ENCODE results near the gene ARFGAP1.

The ARFGAP1 gene

GRCh38 chr20:63284083-63284440 is 11.4 kb downstream of the ARFGAP1 start:
- TF ChIP-seq ZNF70 (CRISPR knock-in tag; IDR thresholded peaks at IDR 0.05) (no peak), ZC3H10 (CRISPR knock-in tag; IDR thresholded peaks at IDR 0.05) (no peak), RARB (CRISPR knock-in tag; IDR thresholded peaks at IDR 0.05) (no peak), ZFP30 (CRISPR knock-in tag; IDR thresholded peaks at IDR 0.05) (no peak), ZFP3 (CRISPR knock-in tag; IDR thresholded peaks at IDR 0.05) (no peak), TCF4 (CRISPR knock-in tag; IDR thresholded peaks at IDR 0.05; ENCODE audit: borderline replicate concordance) (no peak), PATZ1 (CRISPR knock-in tag; IDR thresholded peaks at IDR 0.05; ENCODE audit: borderline replicate concordance) (no peak), ISL1 (CRISPR knock-in tag; IDR thresholded peaks at IDR 0.05) (no peak), POU6F1 (CRISPR knock-in tag; IDR thresholded peaks at IDR 0.05; ENCODE audit: borderline replicate concordance, low read depth) (no peak), ZNF565 (CRISPR knock-in tag; conservative IDR thresholded peaks at IDR 0.05; ENCODE audit: low read depth) (no peak), CSRNP3 (CRISPR knock-in tag; IDR thresholded peaks at IDR 0.05) (no peak), PPARA (CRISPR knock-in tag; IDR thresholded peaks at IDR 0.05; ENCODE audit: borderline replicate concordance) (no peak), TOX (CRISPR knock-in tag; IDR thresholded peaks at IDR 0.05; ENCODE audit: borderline replicate concordance) (no peak), TSHZ2 (CRISPR knock-in tag; IDR thresholded peaks at IDR 0.05) (no peak), OSR1 (CRISPR knock-in tag; IDR thresholded peaks at IDR 0.05) (no peak), GLIS3 (CRISPR knock-in tag; IDR thresholded peaks at IDR 0.05) (no peak), ESRRG (CRISPR knock-in tag; IDR thresholded peaks at IDR 0.05) (no peak)
- TF ChIP-seq, protein P1, sequence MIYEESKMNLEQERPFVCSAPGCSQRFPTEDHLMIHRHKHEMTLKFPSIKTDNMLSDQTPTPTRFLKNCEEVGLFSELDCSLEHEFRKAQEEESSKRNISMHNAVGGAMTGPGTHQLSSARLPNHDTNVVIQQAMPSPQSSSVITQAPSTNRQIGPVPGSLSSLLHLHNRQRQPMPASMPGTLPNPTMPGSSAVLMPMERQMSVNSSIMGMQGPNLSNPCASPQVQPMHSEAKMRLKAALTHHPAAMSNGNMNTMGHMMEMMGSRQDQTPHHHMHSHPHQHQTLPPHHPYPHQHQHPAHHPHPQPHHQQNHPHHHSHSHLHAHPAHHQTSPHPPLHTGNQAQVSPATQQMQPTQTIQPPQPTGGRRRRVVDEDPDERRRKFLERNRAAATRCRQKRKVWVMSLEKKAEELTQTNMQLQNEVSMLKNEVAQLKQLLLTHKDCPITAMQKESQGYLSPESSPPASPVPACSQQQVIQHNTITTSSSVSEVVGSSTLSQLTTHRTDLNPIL (CRISPR knock-in tag; IDR thresholded peaks at IDR 0.05; ENCODE audit: low read depth), result no peak
- ATAC-seq, result no peak

DNA sequence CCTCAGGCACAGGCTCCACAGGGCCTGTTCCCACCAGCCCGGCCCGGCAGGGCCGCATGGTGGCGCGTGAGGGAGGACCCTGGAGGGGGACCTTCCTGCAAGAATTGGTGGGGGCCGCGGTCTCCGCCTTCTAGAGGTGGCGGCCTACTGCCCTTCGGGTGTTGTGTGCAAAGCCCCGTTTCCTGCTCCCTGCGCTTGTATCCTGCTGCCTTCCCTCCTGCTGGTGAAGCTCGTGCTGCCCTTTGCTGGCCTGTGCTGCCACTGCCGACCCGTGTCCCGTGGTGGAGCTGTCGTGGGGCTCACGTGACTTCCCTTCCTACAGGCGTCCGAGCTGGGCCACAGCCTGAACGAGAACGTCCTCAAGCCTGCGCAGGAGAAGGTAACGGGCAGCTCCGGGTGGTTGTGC is 11.9 kb downstream of the ARFGAP1 start:
- TF ChIP-seq BACH2 (CRISPR knock-in tag; IDR thresholded peaks at IDR 0.05; ENCODE audit: borderline replicate concordance) (no peak), TOX (CRISPR knock-in tag; IDR thresholded peaks at IDR 0.05; ENCODE audit: borderline replicate concordance) (no peak), ZNF70 (CRISPR knock-in tag; IDR thresholded peaks at IDR 0.05) (no peak), CSRNP3 (CRISPR knock-in tag; IDR thresholded peaks at IDR 0.05) (no peak), ISL1 (CRISPR knock-in tag; IDR thresholded peaks at IDR 0.05) (no peak), GLIS3 (CRISPR knock-in tag; IDR thresholded peaks at IDR 0.05) (no peak), TCF4 (CRISPR knock-in tag; IDR thresholded peaks at IDR 0.05; ENCODE audit: borderline replicate concordance) (no peak), ZNF8 (CRISPR knock-in tag; IDR thresholded peaks at IDR 0.05) (no peak), ESRRG (CRISPR knock-in tag; IDR thresholded peaks at IDR 0.05) (no peak), ZC3H10 (CRISPR knock-in tag; IDR thresholded peaks at IDR 0.05) (no peak), SNAI2 (CRISPR knock-in tag; IDR thresholded peaks at IDR 0.05) (no peak), ZFP3 (CRISPR knock-in tag; IDR thresholded peaks at IDR 0.05) (no peak), POU6F1 (CRISPR knock-in tag; IDR thresholded peaks at IDR 0.05; ENCODE audit: borderline replicate concordance, low read depth) (no peak), CSDC2 (CRISPR knock-in tag; IDR thresholded peaks at IDR 0.05) (no peak)
- TF ChIP-seq, protein P1 (CRISPR knock-in tag; IDR thresholded peaks at IDR 0.05; ENCODE audit: low read depth), result no peak

More for the DNA sequence above, 11.9 kb downstream of the ARFGAP1 start:
- ATAC-seq, result no peak
